HEK293 (cell line): ENCODE data around the gene ZNF862.
A peak's percentile ranks its signal among the peaks of the same experiment; 100 is the strongest.

Source experiments
- BCL11A ChIP-seq: fragments of 450-650 bp; formaldehyde crosslinking; IDR thresholded peaks from 2 replicates; pipeline ENCODE4 v1.5.1; 2016; ENCODE audit warnings: low read depth, missing biosample characterization, missing genetic modification characterization
- CTCF ChIP-seq: fragments of 450-650 bp; formaldehyde crosslinking; IDR thresholded peaks from 2 replicates; pipeline ENCODE4 v1.5.1; 2016; ENCODE audit warnings: missing biosample characterization, missing genetic modification characterization
- ELK4 ChIP-seq: IDR thresholded peaks from 2 replicates; pipeline ENCODE4 v1.6.1; 2011; ENCODE audit warnings: mild to moderate bottlenecking, low read depth, low read length, borderline replicate concordance
- GLIS1 ChIP-seq: fragments of 450-650 bp; formaldehyde crosslinking; IDR thresholded peaks from 2 replicates; pipeline ENCODE4 v1.5.1; 2016; ENCODE audit warnings: missing biosample characterization, missing genetic modification characterization
- HOXD13 ChIP-seq: sonication (generic); formaldehyde crosslinking; IDR thresholded peaks from 2 replicates; pipeline ENCODE4 v1.8.0; 2022; ENCODE audit warnings: missing genetic modification reagents, borderline replicate concordance
- MEIS1 ChIP-seq: sonication (generic); formaldehyde crosslinking; IDR thresholded peaks from 2 replicates; pipeline ENCODE4 v1.8.1; 2022; ENCODE audit warnings: missing genetic modification reagents, mild to moderate bottlenecking, borderline replicate concordance
- PATZ1 ChIP-seq: fragments of 450-650 bp; formaldehyde crosslinking; IDR thresholded peaks from 2 replicates; pipeline ENCODE4 v1.5.1; 2016; ENCODE audit warnings: missing biosample characterization, missing genetic modification characterization
- RBAK ChIP-seq: fragments of 450-650 bp; formaldehyde crosslinking; IDR thresholded peaks from 2 replicates; pipeline ENCODE4 v1.5.1; 2016; ENCODE audit warnings: missing biosample characterization, missing genetic modification characterization
- REST ChIP-seq: fragments of 450-650 bp; formaldehyde crosslinking; IDR thresholded peaks from 2 replicates; pipeline ENCODE4 v1.5.1; 2016; ENCODE audit warnings: missing biosample characterization, missing genetic modification characterization
- SETDB1 ChIP-seq: IDR thresholded peaks from one replicate; pipeline ENCODE4 v1.6.1; 2017; ENCODE audit warnings: mild to moderate bottlenecking, low read length, moderate library complexity, mixed read lengths; ENCODE audit not compliant: insufficient read length
- SP2 ChIP-seq: fragments of 450-650 bp; formaldehyde crosslinking; IDR thresholded peaks from 2 replicates; pipeline ENCODE4 v1.5.1; 2016; ENCODE audit warnings: missing biosample characterization, missing genetic modification characterization
- ZBTB6 ChIP-seq: fragments of 450-650 bp; formaldehyde crosslinking; IDR thresholded peaks from 2 replicates; pipeline ENCODE4 v1.5.1; 2017; ENCODE audit warnings: missing biosample characterization, missing genetic modification characterization
- ZFP41 ChIP-seq: fragments of 450-650 bp; formaldehyde crosslinking; IDR thresholded peaks from 2 replicates; pipeline ENCODE4 v1.5.1; 2016; ENCODE audit warnings: missing biosample characterization, missing genetic modification characterization, borderline replicate concordance
- ZNF114 ChIP-seq: fragments of 450-650 bp; formaldehyde crosslinking; IDR thresholded peaks from 2 replicates; pipeline ENCODE4 v1.5.0; 2017; ENCODE audit warnings: missing biosample characterization, missing genetic modification characterization
- ZNF16 ChIP-seq: fragments of 450-650 bp; formaldehyde crosslinking; IDR thresholded peaks from 2 replicates; pipeline ENCODE4 v1.5.1; 2016; ENCODE audit warnings: low read depth, missing biosample characterization, missing genetic modification characterization
- ZNF169 ChIP-seq: fragments of 450-650 bp; formaldehyde crosslinking; IDR thresholded peaks from 2 replicates; pipeline ENCODE4 v1.5.1; 2016; ENCODE audit warnings: missing biosample characterization, missing genetic modification characterization
- ZNF174 ChIP-seq: fragments of 450-650 bp; formaldehyde crosslinking; IDR thresholded peaks from 2 replicates; pipeline ENCODE4 v1.5.0; 2017; ENCODE audit warnings: missing biosample characterization, mild to moderate bottlenecking, missing genetic modification characterization
- ZNF184 ChIP-seq: fragments of 450-650 bp; IDR thresholded peaks from 2 replicates; pipeline ENCODE4 v1.5.1; 2018; ENCODE audit warnings: missing biosample characterization, mild to moderate bottlenecking, missing genetic modification characterization
- ZNF274 ChIP-seq, 2 experiments: fragments of 200-500 bp in 1 of 2; fragments of 450-650 bp in 1 of 2; sonication (Bioruptor generic) in 1 of 2; formaldehyde crosslinking in 1 of 2; IDR thresholded peaks; 2 replicates each; pipeline versions ENCODE4 v1.5.1 to v1.6.1; 2014 to 2016; ENCODE audit warnings: borderline replicate concordance in 1 of 2, inconsistent platforms in 1 of 2, low read length in 1 of 2, missing biosample characterization in 1 of 2, missing genetic modification characterization in 1 of 2
- ZNF324 ChIP-seq: fragments of 450-650 bp; formaldehyde crosslinking; IDR thresholded peaks from 2 replicates; pipeline ENCODE4 v1.5.1; 2016; ENCODE audit warnings: missing biosample characterization, missing genetic modification characterization
- ZNF449 ChIP-seq: fragments of 450-650 bp; formaldehyde crosslinking; IDR thresholded peaks from 2 replicates; pipeline ENCODE4 v1.5.1; 2017; ENCODE audit warnings: missing biosample characterization, mild to moderate bottlenecking, missing genetic modification characterization, moderate library complexity
- ZNF473 ChIP-seq: fragments of 450-650 bp; formaldehyde crosslinking; IDR thresholded peaks from 2 replicates; pipeline ENCODE4 v1.5.1; 2017; ENCODE audit warnings: missing biosample characterization, missing genetic modification characterization
- ZNF501 ChIP-seq: fragments of 450-650 bp; formaldehyde crosslinking; IDR thresholded peaks from 2 replicates; pipeline ENCODE4 v1.5.1; 2016; ENCODE audit warnings: missing biosample characterization, missing genetic modification characterization
- ZNF514 ChIP-seq: fragments of 450-650 bp; formaldehyde crosslinking; IDR thresholded peaks from 2 replicates; pipeline ENCODE4 v1.5.1; 2016; ENCODE audit warnings: missing biosample characterization, missing genetic modification characterization
- ZNF704 ChIP-seq: fragments of 450-650 bp; formaldehyde crosslinking; IDR thresholded peaks from 2 replicates; pipeline ENCODE4 v1.5.1; 2016; ENCODE audit warnings: missing biosample characterization, missing genetic modification characterization
- ZNF785 ChIP-seq: fragments of 450-650 bp; formaldehyde crosslinking; IDR thresholded peaks from 2 replicates; pipeline ENCODE4 v1.5.1; 2016; ENCODE audit warnings: missing biosample characterization, missing genetic modification characterization

ZNF862 gene

GRCh38 chr7:149854611-149855360, 16.6 kb downstream of the ZNF862 start (continued):
- TF ChIP-seq PATZ1 (tag by site-specific recombination) (peak; percentile 91), ZNF274 (IDR thresholded peaks at IDR 0.05; ENCODE audit: low read length) (no peak), ZNF274 (tag by site-specific recombination; IDR thresholded peaks at IDR 0.05; ENCODE audit: borderline replicate concordance) (no peak), SETDB1 (no peak), ZBTB6 (no peak), ZFP41 (tag by site-specific recombination) (no peak), CTCF (no peak), ZNF473 (no peak), ELK4 (no peak), ZNF184 (tag by site-specific recombination) (no peak), GLIS1 (peak; percentile 83), ZNF785 (tag by site-specific recombination) (no peak), ZNF501 (tag by site-specific recombination) (no peak), ZNF324 (tag by site-specific recombination) (0 out of 2 replicates have a peak, but pooled peaks have one; percentile 49), ZNF114 (tag by site-specific recombination) (no peak), RBAK (tag by site-specific recombination) (no peak), HOXD13 (CRISPR knock-in tag) (no peak), ZNF169 (tag by site-specific recombination) (no peak), ZNF704 (tag by site-specific recombination) (no peak), SP2 (tag by site-specific recombination) (no peak), REST (tag by site-specific recombination) (peak; percentile 69), BCL11A (tag by site-specific recombination) (peak; percentile 84; the same call in 1 of the 2 replicates), ZNF174 (tag by site-specific recombination) (no peak), ZNF514 (tag by site-specific recombination) (no peak), ZNF16 (no peak), MEIS1 (CRISPR knock-in tag) (no peak), ZNF449 (tag by site-specific recombination) (0 out of 2 replicates have a peak, but pooled peaks have one; percentile 6)
